Esophagus squamous epithelium (tissue), 5 donors: ENCODE results near the gene YARS1. TPM values are rescaled to one million over a fixed set of nuclear protein-coding genes. Genes with fewer than 3 reads are reported as not detected.

ENCODE experiments used
- DNase-seq: peaks from one replicate; lab custom pipeline; 2025; lab: John Stamatoyannopoulos, UW
- H3K27ac ChIP-seq, 4 donors: fragments of 200-600 bp; sonication (generic); one replicate each; pipeline ENCODE4 v1.5.1; 2016 to 2019; ENCODE audit warnings: mild to moderate bottlenecking in 1 of 4
- H3K27me3 ChIP-seq, 4 donors: fragments of 200-600 bp; sonication (generic); 1 replicate in 3 of 4; 2 replicates in 1 of 4; pipeline versions ENCODE4 v1.5.1 to v1.6.0; 2017 to 2021; ENCODE audit warnings: antibody characterized with exemption in 1 of 4
- H3K36me3 ChIP-seq, 3 donors: fragments of 200-600 bp; sonication (generic); one replicate each; pipeline ENCODE4 v1.5.1; 2016 to 2019
- H3K4me1 ChIP-seq, 3 donors: fragments of 200-600 bp; sonication (generic); one replicate each; pipeline ENCODE4 v1.5.1; 2017 to 2019
- H3K4me3 ChIP-seq, 4 donors: fragments of 200-600 bp; sonication (generic); 1 replicate in 3 of 4; 2 replicates in 1 of 4; pipeline ENCODE4 v1.5.1; 2016 to 2019; ENCODE audit warnings: mild to moderate bottlenecking in 2 of 4, moderate library complexity in 1 of 4
- H3K9me3 ChIP-seq, 3 donors: fragments of 200-600 bp; sonication (generic); one replicate each; pipeline ENCODE4 v1.5.1; 2016 to 2019
- POLR2A ChIP-seq, 4 donors: fragments of 450-650 bp; IDR thresholded peaks; one replicate each; pipeline ENCODE4 v1.6.1; 2017; ENCODE audit warnings: antibody characterized with exemption in 4 of 4, mild to moderate bottlenecking in 4 of 4, moderate library complexity in 3 of 4
- WGBS, 2 donors: methylation state at CpG; one replicate each; pipeline ENCODE4 v1.1.5; 2018; 5-methylcytosine and 5-hydroxymethylcytosine counted together
- intact Hi-C: fragments of 100-400 bp; cut with DNase I; formaldehyde crosslinking; loops from one replicate; pipeline ENCODE4 v1.15.0; 2022
- total RNA-seq, 4 donors: library from RNA; depleted of rRNA; stranded (reverse); fragments of >200 nt; gene quantifications; one replicate each; pipeline ENCODE4 v1.1.0, GENCODE V29; 2016
- TF ChIP-seq, protein P1 (sequence below), 6 experiments: fragments of 450-650 bp in 4 of 6; fragments of 200-600 bp in 2 of 6; sonication (generic) in 2 of 6; IDR thresholded peaks; one replicate each; pipeline ENCODE4 v1.5.1; 2016 to 2019; ENCODE audit warnings: antibody characterized with exemption in 6 of 6, mild to moderate bottlenecking in 4 of 6, moderate library complexity in 4 of 6
- donor health status: DM: yes; HTN: yes; CAD: no.

The YARS1 gene
- total RNA-seq, 4 donors from 2014 or later: 46.7 to 92.0 (median 62.3) TPM

DNA sequence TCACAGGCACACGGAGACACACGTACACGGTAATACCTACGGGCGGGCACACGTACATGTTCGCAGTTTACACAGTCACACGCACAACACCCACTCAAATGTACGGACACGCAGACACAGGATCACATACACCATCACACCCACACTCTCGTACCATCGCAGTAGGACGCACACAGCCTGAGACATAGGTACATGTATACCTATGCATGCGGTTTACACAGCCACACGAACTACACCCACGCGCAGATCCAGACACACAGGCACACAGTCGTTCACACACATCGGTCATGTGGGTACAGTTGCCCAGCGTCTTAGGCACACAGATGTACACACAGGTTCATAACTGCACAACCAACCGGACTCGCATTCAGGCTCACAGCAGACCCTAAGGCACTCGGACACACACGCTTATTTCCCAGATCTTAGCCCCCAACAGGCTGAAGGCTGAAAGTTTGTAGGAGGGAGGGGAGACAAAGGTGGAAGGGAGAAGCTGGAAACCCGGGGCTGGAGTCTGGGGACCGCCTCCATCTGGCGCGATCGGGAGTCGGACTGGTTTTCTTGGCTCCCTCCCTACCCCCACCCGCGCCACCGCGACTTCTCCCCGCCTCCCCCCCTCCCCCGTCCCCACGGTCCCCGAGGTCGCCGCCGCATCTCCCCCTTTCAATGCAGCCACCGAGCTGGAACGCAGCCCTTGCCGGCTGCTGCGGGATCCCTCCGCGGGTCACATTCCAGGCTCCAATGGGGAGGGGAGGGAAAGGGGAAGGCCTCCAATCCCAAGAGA, 62.7 kb downstream of the YARS1 start:
- Histone ChIP-seq H3K27ac (peak overlapping the region; percentile 90 to 96 (median 96)), H3K4me1 (peaks cover 31 to 92% (median 43%) of the 10 kb centered on the region in 3 donors), H3K4me3 (peak overlapping the region; percentile 59 to 95 (median 78)), H3K9me3 (no peaks in the 10 kb centered on the region), H3K27me3 (no peaks in the 10 kb centered on the region), H3K36me3 (peaks cover 0 to 3% (median 0%) of the 10 kb centered on the region in 3 donors)
- 1 to 7% methylated on average over 19 to 21 of the region's 47 CpGs for WGBS, 2 donors
- TF ChIP-seq, protein P1, sequence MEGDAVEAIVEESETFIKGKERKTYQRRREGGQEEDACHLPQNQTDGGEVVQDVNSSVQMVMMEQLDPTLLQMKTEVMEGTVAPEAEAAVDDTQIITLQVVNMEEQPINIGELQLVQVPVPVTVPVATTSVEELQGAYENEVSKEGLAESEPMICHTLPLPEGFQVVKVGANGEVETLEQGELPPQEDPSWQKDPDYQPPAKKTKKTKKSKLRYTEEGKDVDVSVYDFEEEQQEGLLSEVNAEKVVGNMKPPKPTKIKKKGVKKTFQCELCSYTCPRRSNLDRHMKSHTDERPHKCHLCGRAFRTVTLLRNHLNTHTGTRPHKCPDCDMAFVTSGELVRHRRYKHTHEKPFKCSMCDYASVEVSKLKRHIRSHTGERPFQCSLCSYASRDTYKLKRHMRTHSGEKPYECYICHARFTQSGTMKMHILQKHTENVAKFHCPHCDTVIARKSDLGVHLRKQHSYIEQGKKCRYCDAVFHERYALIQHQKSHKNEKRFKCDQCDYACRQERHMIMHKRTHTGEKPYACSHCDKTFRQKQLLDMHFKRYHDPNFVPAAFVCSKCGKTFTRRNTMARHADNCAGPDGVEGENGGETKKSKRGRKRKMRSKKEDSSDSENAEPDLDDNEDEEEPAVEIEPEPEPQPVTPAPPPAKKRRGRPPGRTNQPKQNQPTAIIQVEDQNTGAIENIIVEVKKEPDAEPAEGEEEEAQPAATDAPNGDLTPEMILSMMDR (IDR thresholded peaks at IDR 0.05): no peak
- no peak for TF ChIP-seq POLR2A (IDR thresholded peaks at IDR 0.05)
- no peak for DNase-seq
- intact Hi-C loops: no loop called here

DNA sequence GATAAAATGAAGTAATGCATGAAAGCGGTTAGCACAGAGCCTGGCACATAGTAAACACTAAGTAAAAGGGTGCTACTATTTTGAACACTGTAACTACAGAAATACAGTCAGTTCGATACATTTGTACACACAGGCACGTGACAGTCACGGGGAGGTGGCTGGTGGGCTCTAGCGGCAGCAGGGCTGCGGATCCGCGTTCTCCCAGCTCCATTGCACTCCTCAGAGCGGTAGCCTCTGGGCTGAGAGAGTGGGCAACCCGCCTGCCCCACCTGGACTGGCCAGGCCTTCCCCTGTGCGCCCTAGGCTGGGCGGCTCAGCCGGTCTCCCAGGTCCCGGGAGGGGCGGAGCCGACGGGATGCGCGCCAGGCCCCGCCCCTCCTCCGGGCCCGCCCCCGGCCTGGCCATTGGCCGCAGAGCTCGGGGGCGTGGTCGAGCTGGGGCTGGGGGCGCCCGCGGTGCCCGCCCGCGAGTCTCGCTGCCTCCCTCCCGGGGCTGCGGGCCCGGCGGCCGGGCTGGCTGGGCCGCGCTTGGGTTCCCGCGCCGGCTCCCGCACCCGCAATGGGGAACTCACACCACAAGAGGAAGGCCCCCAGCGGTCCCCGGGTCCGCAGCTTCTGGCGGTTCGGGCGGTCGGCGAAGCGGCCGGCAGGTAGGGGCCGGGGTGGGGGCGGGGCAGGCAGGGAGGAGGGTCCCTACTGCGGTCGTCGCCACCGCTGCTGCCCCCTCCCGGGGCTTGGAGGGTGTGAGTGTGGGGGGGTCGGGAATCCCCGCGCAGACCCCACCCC, 63.4 kb downstream of the YARS1 start:
- peak overlapping the region; percentile 59 to 95 (median 78) for H3K4me3 ChIP-seq
- H3K36me3 ChIP-seq: peaks cover 0 to 11% (median 0%) of the 10 kb centered on the region in 3 donors
- peak in 2 of 4 donors; percentile 44 to 77 for TF ChIP-seq POLR2A (IDR thresholded peaks at IDR 0.05)
- TF ChIP-seq, protein P1 (IDR thresholded peaks at IDR 0.05): no peak
- H3K27ac ChIP-seq: peak overlapping the region; percentile 90 to 96 (median 96)
- peaks cover 27 to 92% (median 38%) of the 10 kb centered on the region in 3 donors for H3K4me1 ChIP-seq
- no peaks in the 10 kb centered on the region for H3K27me3 ChIP-seq
- intact Hi-C loops: no loop called here
- H3K9me3 ChIP-seq: no peaks in the 10 kb centered on the region
- no peak for DNase-seq
- WGBS, 2 donors: 9 to 12% methylated on average over 7 to 10 of the region's 66 CpGs

DNA sequence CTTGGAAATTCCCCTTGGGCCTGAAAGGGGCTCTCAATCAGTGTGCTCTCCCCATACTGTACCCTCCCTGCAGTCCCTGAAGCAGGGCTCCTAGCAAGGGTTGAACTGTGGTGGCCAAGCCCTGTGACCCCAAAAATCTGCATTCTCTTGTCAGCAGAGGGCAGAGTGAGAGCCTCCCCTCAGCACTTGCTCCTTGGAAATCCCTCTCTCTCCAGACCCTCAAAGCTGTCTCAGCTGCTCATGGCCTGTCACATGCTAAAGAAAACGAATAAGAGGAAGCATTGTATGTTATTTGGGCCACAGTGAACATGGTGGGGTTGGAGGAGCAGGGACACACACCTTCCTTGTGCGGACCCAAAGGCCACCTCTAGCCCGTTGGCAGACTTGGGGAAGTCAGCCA, 67.4 kb downstream of the YARS1 start:
- H3K4me3 ChIP-seq: no peak overlapping the region
- H3K9me3 ChIP-seq: no peaks in the 10 kb centered on the region
- no peak for DNase-seq
- no peaks in the 10 kb centered on the region for H3K27me3 ChIP-seq
- no peak overlapping the region for H3K27ac ChIP-seq
- intact Hi-C loops: no loop called here
- WGBS, 2 donors: 66 to 75% methylated on average over 3 of the region's 3 CpGs
- H3K36me3 ChIP-seq: peaks cover 0 to 36% (median 0%) of the 10 kb centered on the region in 3 donors
- peaks cover 7 to 72% (median 16%) of the 10 kb centered on the region in 3 donors for H3K4me1 ChIP-seq
- TF ChIP-seq, protein P1 (IDR thresholded peaks at IDR 0.05): no peak
- TF ChIP-seq POLR2A (IDR thresholded peaks at IDR 0.05): no peak

DNA sequence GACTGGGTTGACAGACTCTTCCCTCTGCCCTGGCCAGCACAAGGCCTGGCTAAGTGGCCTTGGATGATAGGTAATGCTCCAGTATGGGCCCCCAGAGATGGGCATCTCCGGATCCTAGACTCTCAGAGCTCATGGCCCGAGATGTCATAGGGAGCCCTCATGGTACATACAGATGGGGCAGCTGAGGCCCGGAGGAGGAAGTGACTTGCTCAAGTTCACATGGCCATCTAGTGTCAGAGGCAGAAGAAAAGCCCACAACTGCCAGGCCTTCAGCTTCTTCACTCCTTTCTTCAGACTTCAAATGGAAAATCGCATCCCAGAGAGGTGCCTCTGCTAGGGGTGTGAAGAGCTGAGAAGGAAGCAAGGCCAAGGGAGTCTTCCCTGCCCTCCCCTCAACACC, 67.8 kb downstream of the YARS1 start:
- no peak overlapping the region for H3K27ac ChIP-seq
- no peak for DNase-seq
- H3K4me3 ChIP-seq: no peak overlapping the region
- intact Hi-C loops: no loop called here
- peaks cover 0 to 36% (median 0%) of the 10 kb centered on the region in 3 donors for H3K36me3 ChIP-seq
- WGBS, 2 donors: 77 to 80% methylated on average over 2 to 4 of the region's 4 CpGs
- no peaks in the 10 kb centered on the region for H3K9me3 ChIP-seq
- no peaks in the 10 kb centered on the region for H3K27me3 ChIP-seq
- H3K4me1 ChIP-seq: peaks cover 7 to 72% (median 11%) of the 10 kb centered on the region in 3 donors
- TF ChIP-seq, protein P1 (IDR thresholded peaks at IDR 0.05): no peak
- TF ChIP-seq POLR2A (IDR thresholded peaks at IDR 0.05): no peak
